ENCODE data around the gene SSRP1. TPM values are rescaled to one million over a fixed set of nuclear protein-coding genes. Genes with fewer than 3 reads are reported as not detected.
A peak's percentile ranks its signal among the peaks of the same experiment; 100 is the strongest.

The SSRP1 gene
- total and polyA plus RNA-seq, 2 of the 13 experiments (the other 11 are each of a cell fraction or from before 2014, with no cell fraction given), result 93.6 to 129 TPM

GRCh38 chr11:57335343-57336110 lies at the start of gene SSRP1 (continued):
- no peak for TF ChIP-seq PAXIP1 (CRISPR knock-in tag; conservative IDR thresholded peaks at IDR 0.05)
- no peak for TF ChIP-seq SIN3B (IDR thresholded peaks at IDR 0.05; ENCODE audit: low read length)
- no peak for TF ChIP-seq ZNF562 (CRISPR knock-in tag; IDR thresholded peaks at IDR 0.05; ENCODE audit: borderline replicate concordance)
- no peak for TF ChIP-seq PAWR (CRISPR knock-in tag; IDR thresholded peaks at IDR 0.05; ENCODE audit: borderline replicate concordance)
- TF ChIP-seq ZNF776 (CRISPR knock-in tag; IDR thresholded peaks at IDR 0.05), result no peak
- peak; percentile 56; the same call in 1 of the 2 replicates for TF ChIP-seq AHR (CRISPR knock-in tag; IDR thresholded peaks at IDR 0.05)
- TF ChIP-seq MATR3 (CRISPR knock-in tag; IDR thresholded peaks at IDR 0.05), result no peak
- TF ChIP-seq ZNF225 (CRISPR knock-in tag; IDR thresholded peaks at IDR 0.05), result no peak; the same call in 1 of the 2 replicates
- 0 out of 2 replicates have a peak, but pooled peaks have one; percentile 56 for TF ChIP-seq ARID2 (CRISPR knock-in tag; IDR thresholded peaks at IDR 0.05; ENCODE audit: borderline replicate concordance)
- no peak for TF ChIP-seq ZBTB39 (CRISPR knock-in tag; IDR thresholded peaks at IDR 0.05)
- TF ChIP-seq, protein P1, sequence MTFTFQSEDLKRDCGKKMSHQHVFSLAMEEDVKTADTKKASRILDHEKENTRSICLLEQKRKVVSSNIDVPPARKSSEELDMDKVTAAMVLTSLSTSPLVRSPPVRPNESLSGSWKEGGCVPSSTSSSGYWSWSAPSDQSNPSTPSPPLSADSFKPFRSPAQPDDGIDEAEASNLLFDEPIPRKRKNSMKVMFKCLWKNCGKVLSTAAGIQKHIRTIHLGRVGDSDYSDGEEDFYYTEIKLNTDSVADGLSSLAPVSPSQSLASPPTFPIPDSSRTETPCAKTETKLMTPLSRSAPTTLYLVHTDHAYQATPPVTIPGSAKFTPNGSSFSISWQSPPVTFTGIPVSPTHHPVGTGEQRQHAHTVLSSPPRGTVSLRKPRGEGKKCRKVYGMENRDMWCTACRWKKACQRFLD (CRISPR knock-in tag; IDR thresholded peaks at IDR 0.05; ENCODE audit: borderline replicate concordance), result no peak
- no peak for TF ChIP-seq JUND (CRISPR knock-in tag; IDR thresholded peaks at IDR 0.05)
- TF ChIP-seq ZNF768 (CRISPR knock-in tag; IDR thresholded peaks at IDR 0.05), result 0 out of 2 replicates have a peak, but pooled peaks have one; percentile 11
- no peak for TF ChIP-seq DNMT1 (CRISPR knock-in tag; IDR thresholded peaks at IDR 0.05)
- 0 out of 2 replicates have a peak, but pooled peaks have one; percentile 54 for TF ChIP-seq ZBTB20 (CRISPR knock-in tag; IDR thresholded peaks at IDR 0.05; ENCODE audit: borderline replicate concordance, low read depth)
- peak; percentile 78; the same call in 1 of the 2 replicates for TF ChIP-seq E2F1 (CRISPR knock-in tag; IDR thresholded peaks at IDR 0.05)
- TF ChIP-seq ZNF615 (CRISPR knock-in tag; IDR thresholded peaks at IDR 0.05; ENCODE audit: borderline replicate concordance), result 0 out of 2 replicates have a peak, but pooled peaks have one; percentile 12
- no peak for TF ChIP-seq KLF15 (CRISPR knock-in tag; IDR thresholded peaks at IDR 0.05; ENCODE audit: borderline replicate concordance)
- no peak for TF ChIP-seq ZNF33A (CRISPR knock-in tag; IDR thresholded peaks at IDR 0.05; ENCODE audit: borderline replicate concordance)
- no peak for TF ChIP-seq PTBP1 (IDR thresholded peaks at IDR 0.05; ENCODE audit: low read depth, low read length, poor library complexity, severe bottlenecking)
- TF ChIP-seq TRIM24 (CRISPR knock-in tag; IDR thresholded peaks at IDR 0.05), result no peak
- 0 out of 2 replicates have a peak, but pooled peaks have one; percentile 26 for TF ChIP-seq ERF (CRISPR knock-in tag; IDR thresholded peaks at IDR 0.05)

Measured in HepG2 (cell line).